Smooth muscle cell (in vitro differentiated cells): Measurements from ENCODE around the gene BBS5. TPM values are rescaled to one million over a fixed set of nuclear protein-coding genes. Genes with fewer than 3 reads are reported as not detected.

Experiments used
- DNase-seq: peaks from one replicate; lab custom pipeline; 2025; ENCODE audit not compliant: unreplicated experiment; lab: John Stamatoyannopoulos, UW
- H2AFZ ChIP-seq: fragments of 200-600 bp; sonication (generic); 2 replicates; pipeline ENCODE4 v1.6.0; 2016; ENCODE audit warnings: antibody characterized with exemption, low read depth, mild to moderate bottlenecking
- H3F3A ChIP-seq: fragments of 200-600 bp; sonication (generic); 2 replicates; pipeline ENCODE4 v1.6.0; 2017; ENCODE audit warnings: antibody characterized with exemption, low read depth
- H3K27ac ChIP-seq: fragments of 200-600 bp; sonication (generic); 2 replicates; pipeline ENCODE4 v1.5.1; 2016; ENCODE audit warnings: low read depth, mild to moderate bottlenecking
- H3K27me3 ChIP-seq: fragments of 200-600 bp; sonication (generic); 2 replicates; pipeline ENCODE4 v1.6.1; 2016; ENCODE audit warnings: low read depth, mild to moderate bottlenecking
- H3K36me3 ChIP-seq: fragments of 200-600 bp; sonication (generic); 2 replicates; pipeline ENCODE4 v1.5.1; 2016; ENCODE audit warnings: low read depth
- H3K4me1 ChIP-seq: fragments of 200-600 bp; sonication (generic); 2 replicates; pipeline ENCODE4 v1.5.1; 2016; ENCODE audit warnings: low read depth
- H3K4me2 ChIP-seq: fragments of 200-600 bp; sonication (generic); 2 replicates; pipeline ENCODE4 v1.6.0; 2016; ENCODE audit warnings: mild to moderate bottlenecking
- H3K4me3 ChIP-seq: fragments of 200-600 bp; sonication (generic); 2 replicates; pipeline ENCODE4 v1.5.1; 2016; ENCODE audit warnings: mild to moderate bottlenecking
- H3K79me2 ChIP-seq: fragments of 200-600 bp; sonication (generic); 2 replicates; pipeline ENCODE4 v1.6.0; 2016; ENCODE audit warnings: low read depth, mild to moderate bottlenecking
- H3K9ac ChIP-seq: fragments of 200-600 bp; sonication (generic); 2 replicates; pipeline ENCODE4 v1.6.0; 2016; ENCODE audit warnings: low read depth
- H3K9me3 ChIP-seq: fragments of 200-600 bp; sonication (generic); replicated peaks from 2 replicates; pipeline ENCODE4 v1.5.1; 2016; ENCODE audit warnings: low read depth
- H4K20me1 ChIP-seq: fragments of 200-600 bp; sonication (generic); 2 replicates; pipeline ENCODE4 v1.6.0; 2016; ENCODE audit warnings: low read depth
- CTCF ChIP-seq: fragments of 200-600 bp; sonication (generic); IDR thresholded peaks from 2 replicates; pipeline ENCODE4 v1.5.1; 2017; ENCODE audit warnings: borderline replicate concordance, mild to moderate bottlenecking, antibody characterized with exemption; ENCODE audit not compliant: insufficient read depth, poor library complexity, severe bottlenecking
- WGBS: methylation state at CpG from one replicate; pipeline ENCODE4 v1.1.7; 2016; ENCODE audit warnings: low lambda C conversion rate; 5-methylcytosine and 5-hydroxymethylcytosine counted together
- polyA plus RNA-seq: library from polyadenylated mRNA; unstranded; fragments of >200 nt; fragmentation: Nextera tagmentation; extraction: Ambion mirVana; gene quantifications from 2 replicates; pipeline ENCODE4 v1.2.1, GENCODE V29; 2016
- total RNA-seq: library from RNA; depleted of rRNA; stranded (reverse); fragments of >200 nt; gene quantifications from 2 replicates; pipeline ENCODE4 v1.2.3, GENCODE V29; 2014

The BBS5 gene
- total and polyA plus RNA-seq, 2 experiments from 2014 or later = 4.3 to 5.4 TPM

DNA sequence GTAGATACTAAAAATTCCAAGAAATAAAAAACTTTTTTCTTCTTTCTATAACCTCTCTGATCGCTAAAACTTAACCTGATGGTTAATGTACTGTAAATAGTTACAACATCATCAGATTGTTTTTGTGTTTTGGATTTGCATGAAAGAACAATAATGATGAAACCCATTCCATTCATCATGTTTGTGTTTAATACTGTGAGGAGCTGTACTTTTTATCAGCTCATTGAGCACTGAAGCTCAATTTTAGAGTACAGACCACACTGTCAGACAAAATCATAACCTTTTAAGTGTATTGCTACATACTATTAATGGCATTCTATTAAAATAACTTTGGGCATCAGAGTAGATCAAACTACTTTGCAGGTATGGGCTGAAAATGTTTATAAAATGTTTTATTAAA lies 14.8 kb upstream of the BBS5 start:
- H3K27ac ChIP-seq = no peak overlapping the region
- H4K20me1 ChIP-seq = no peaks in the 10 kb centered on the region
- H3K9ac ChIP-seq = no peak overlapping the region
- no peaks in the 10 kb centered on the region for H3K79me2 ChIP-seq
- no peak for TF ChIP-seq CTCF
- 97% methylated on average over 1 of the region's 1 CpG for WGBS
- no peaks in the 10 kb centered on the region for H3K4me1 ChIP-seq
- H3K27me3 ChIP-seq = no peaks in the 10 kb centered on the region
- no peak overlapping the region for H2AFZ ChIP-seq
- no peaks in the 10 kb centered on the region for H3K36me3 ChIP-seq
- no peak overlapping the region for H3K4me3 ChIP-seq
- H3F3A ChIP-seq = no peaks in the 10 kb centered on the region
- no peak for DNase-seq
- H3K9me3 ChIP-seq = no peaks in the 10 kb centered on the region
- no peak overlapping the region for H3K4me2 ChIP-seq

DNA sequence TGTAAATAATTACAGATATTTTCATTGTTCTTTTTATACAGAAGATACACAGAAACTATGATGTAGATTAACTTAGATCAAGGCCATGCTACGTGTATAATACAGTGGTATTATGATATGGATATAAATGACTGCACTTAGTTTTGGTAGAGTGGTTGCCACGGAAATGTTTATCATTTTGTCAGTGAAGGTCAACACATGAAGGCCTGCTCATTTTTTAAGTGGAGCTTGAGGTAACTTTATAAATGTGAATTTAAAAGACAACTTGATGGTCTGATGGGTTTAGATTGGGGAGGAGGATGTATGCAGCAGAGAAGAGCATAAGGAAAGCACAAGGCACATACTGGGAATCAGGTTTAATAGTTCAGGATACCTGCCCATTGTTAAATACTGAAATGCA lies 14.4 kb upstream of the BBS5 start:
- H3K9me3 ChIP-seq = no peaks in the 10 kb centered on the region
- TF ChIP-seq CTCF = no peak
- WGBS = 86% methylated on average over 2 of the region's 2 CpGs
- H3K36me3 ChIP-seq = no peaks in the 10 kb centered on the region
- no peak for DNase-seq
- H3K4me3 ChIP-seq = no peak overlapping the region
- no peaks in the 10 kb centered on the region for H3K27me3 ChIP-seq
- no peak overlapping the region for H2AFZ ChIP-seq
- H4K20me1 ChIP-seq = no peaks in the 10 kb centered on the region
- no peak overlapping the region for H3K27ac ChIP-seq
- H3K4me1 ChIP-seq = no peaks in the 10 kb centered on the region
- no peaks in the 10 kb centered on the region for H3F3A ChIP-seq
- no peaks in the 10 kb centered on the region for H3K79me2 ChIP-seq
- H3K4me2 ChIP-seq = no peak overlapping the region
- no peak overlapping the region for H3K9ac ChIP-seq

DNA sequence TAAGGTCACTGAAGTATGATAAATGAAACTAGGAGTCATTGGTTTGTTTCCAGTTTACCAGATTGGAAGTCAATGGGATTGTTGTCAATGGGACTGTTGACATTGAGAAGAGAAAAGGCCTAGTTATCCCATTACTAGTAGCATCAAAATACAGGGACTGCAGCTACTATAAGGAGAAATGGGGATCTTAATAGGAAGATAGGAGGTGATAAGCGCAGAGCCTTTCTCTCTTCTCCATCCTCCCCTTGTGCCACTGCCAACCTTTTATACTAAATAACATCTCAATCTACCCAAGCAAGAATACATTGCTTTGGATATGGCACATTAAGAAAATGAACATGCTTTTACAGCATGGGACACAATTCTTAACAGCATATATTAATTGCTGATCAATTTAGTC lies 10.5 kb upstream of the BBS5 start:
- H3K4me2 ChIP-seq = no peak overlapping the region
- H3K9me3 ChIP-seq = no peaks in the 10 kb centered on the region
- no peaks in the 10 kb centered on the region for H3K4me1 ChIP-seq
- H3K4me3 ChIP-seq = no peak overlapping the region
- DNase-seq = no peak
- no peak for TF ChIP-seq CTCF
- H2AFZ ChIP-seq = no peak overlapping the region
- no peak overlapping the region for H3K27ac ChIP-seq
- H3K36me3 ChIP-seq = no peaks in the 10 kb centered on the region
- no peak overlapping the region for H3K9ac ChIP-seq
- 94% methylated on average over 1 of the region's 1 CpG for WGBS
- H4K20me1 ChIP-seq = no peaks in the 10 kb centered on the region
- no peaks in the 10 kb centered on the region for H3K27me3 ChIP-seq
- no peaks in the 10 kb centered on the region for H3K79me2 ChIP-seq
- no peaks in the 10 kb centered on the region for H3F3A ChIP-seq

DNA sequence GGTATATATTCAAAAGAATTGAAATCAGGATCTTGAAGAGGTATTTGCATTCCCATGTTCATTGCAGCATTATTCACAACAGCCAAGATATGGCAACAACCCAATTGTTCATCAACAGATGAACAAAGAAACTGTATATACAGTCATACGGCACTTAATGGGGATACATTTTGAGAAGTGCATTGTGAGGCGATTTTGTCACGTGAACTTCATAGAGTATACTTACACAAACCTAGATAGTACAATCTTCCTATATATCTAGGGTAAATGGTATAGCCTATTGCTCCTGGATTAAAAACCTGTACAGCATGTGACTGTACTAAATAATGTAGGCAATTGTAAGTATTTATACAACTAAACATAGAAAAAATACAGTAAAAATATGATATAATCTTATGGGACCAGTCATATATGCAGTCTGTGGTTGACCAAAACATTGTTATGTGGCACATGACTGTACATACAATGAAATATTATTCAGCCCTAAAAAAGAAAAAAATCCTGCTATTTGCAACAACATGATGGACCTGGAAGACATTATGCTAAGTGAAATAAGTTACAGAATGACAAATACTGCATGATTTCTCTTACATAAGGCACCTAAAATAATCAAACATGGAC lies 9.2 kb upstream of the BBS5 start:
- Histone ChIP-seq H3K9ac (no peak overlapping the region), H3K79me2 (no peaks in the 10 kb centered on the region), H3F3A (no peaks in the 10 kb centered on the region), H3K27ac (no peak overlapping the region), H3K27me3 (no peaks in the 10 kb centered on the region), H3K36me3 (no peaks in the 10 kb centered on the region), H3K9me3 (no peaks in the 10 kb centered on the region), H3K4me2 (no peak overlapping the region), H4K20me1 (no peaks in the 10 kb centered on the region), H3K4me3 (no peak overlapping the region), H3K4me1 (no peaks in the 10 kb centered on the region), H2AFZ (no peak overlapping the region)
- DNase-seq = no peak
- TF ChIP-seq CTCF = no peak
- 86% methylated on average over 3 of the region's 3 CpGs for WGBS
